ENCODE measurements around the gene POLR2B. TPM values are rescaled to one million over a fixed set of nuclear protein-coding genes. Genes with fewer than 3 reads are reported as not detected.

The POLR2B gene
- total and polyA plus RNA-seq, 5 experiments from 2014 or later, result 45.5 to 138 (median 64.5) TPM

- H3K27ac Mint-ChIP-seq, result no peak overlapping the region
- POLR2A ChIA-PET, result no interaction called here
Observed at GRCh38 chr4:57077550-57078343, 99.1 kb downstream of the POLR2B start.

GRCh38 chr4:57078685-57079521 is 100.2 kb downstream of the POLR2B start:
- Mint-ChIP-seq H3K4me1 (peaks cover 0 to 10% (median 0%) of the 10 kb centered on the region in 4 donors), H3K27me3 (peaks cover 2 to 18% (median 7%) of the 10 kb centered on the region in 5 donors), H3K27ac (no peak overlapping the region), H3K4me3 (no peak overlapping the region), H3K36me3 (no peaks in the 10 kb centered on the region), H3K9me3 (no peaks in the 10 kb centered on the region)
- ATAC-seq (no peak), DNase-seq (no peak)
- POLR2A ChIA-PET, result no interaction called here

More at GRCh38 chr4:57077550-57078343, 99.1 kb downstream of the POLR2B start:
- H3K36me3 Mint-ChIP-seq, result no peaks in the 10 kb centered on the region
- peaks cover 5 to 18% (median 8%) of the 10 kb centered on the region in 5 donors for H3K27me3 Mint-ChIP-seq
- no peak overlapping the region for H3K4me3 Mint-ChIP-seq
- no peaks in the 10 kb centered on the region for H3K9me3 Mint-ChIP-seq
- peaks cover 0 to 12% (median 0%) of the 10 kb centered on the region in 4 donors for H3K4me1 Mint-ChIP-seq
- DNase-seq (no peak), ATAC-seq (no peak)

Other genes starting within 250 kb of the POLR2B start
- 10 to 100 TPM; 26.8 to 34.9 TPM for gene SPINK2, start 157.2 kb upstream of the POLR2B start, total RNA-seq
- gene SPINK2, start 157.2 kb upstream of the POLR2B start, polyA plus RNA-seq, result 100 to 1,000 TPM in 2 of 3 donors, 10 to 100 TPM in 1; 67.3 to 155 (median 119) TPM
- 10 to 100 TPM; 77.6 to 80.4 TPM for gene REST, start 71.0 kb upstream of the POLR2B start, total RNA-seq
- gene REST, start 71.0 kb upstream of the POLR2B start, polyA plus RNA-seq, result 100 to 1,000 TPM; 139 to 155 (median 149) TPM
- gene NOA1, start 1.3 kb upstream of the POLR2B start, total RNA-seq, result 10 to 100 TPM; 21.5 to 23.8 TPM
- 10 to 100 TPM; 17.8 to 24.6 (median 20.6) TPM for gene NOA1, start 1.3 kb upstream of the POLR2B start, polyA plus RNA-seq
- gene IGFBP7, start 131.5 kb downstream of the POLR2B start, total RNA-seq, result not detected
- not detected for gene IGFBP7, start 131.5 kb downstream of the POLR2B start, polyA plus RNA-seq